Sigmoid colon (tissue), 7 donors: ENCODE data around the gene KLHL14. TPM values are rescaled to one million over a fixed set of nuclear protein-coding genes. Genes with fewer than 3 reads are reported as not detected.

Experiments
- DNase-seq: peaks from one replicate; pipeline ENCODE4 v3.0.0-alpha.2; 2019
- H3K27ac ChIP-seq, 4 donors: fragments of 200-600 bp; sonication (generic); one replicate each; pipeline ENCODE4 v1.5.1; 2016 to 2019; ENCODE audit warnings: mild to moderate bottlenecking in 1 of 4
- H3K27me3 ChIP-seq, 3 donors: fragments of 200-600 bp; sonication (generic); one replicate each; pipeline ENCODE4 v1.5.1; 2019; ENCODE audit warnings: mild to moderate bottlenecking in 1 of 3
- H3K36me3 ChIP-seq, 4 donors: fragments of 200-600 bp; sonication (generic); one replicate each; pipeline ENCODE4 v1.5.1; 2016 to 2019
- H3K4me1 ChIP-seq, 4 donors: fragments of 200-600 bp; sonication (generic); one replicate each; pipeline ENCODE4 v1.5.1; 2017 to 2019
- H3K4me3 ChIP-seq, 4 donors: fragments of 200-600 bp; sonication (generic); one replicate each; pipeline ENCODE4 v1.5.1; 2017 to 2019; ENCODE audit warnings: mild to moderate bottlenecking in 2 of 4, moderate library complexity in 1 of 4
- H3K9me3 ChIP-seq, 4 donors: fragments of 200-600 bp in 3 of 4; sonication (generic) in 3 of 4; one replicate each; pipeline versions ENCODE4 v1.5.1 to v1.6.1; 2013 to 2019
- EP300 ChIP-seq, 4 donors: sonication (generic); formaldehyde crosslinking; IDR thresholded peaks; one replicate each; pipeline ENCODE4 v1.6.1; 2017; ENCODE audit warnings: antibody characterized with exemption in 4 of 4
- POLR2A ChIP-seq, 2 donors: fragments of 450-650 bp; IDR thresholded peaks; one replicate each; pipeline ENCODE4 v1.6.1; 2016; ENCODE audit warnings: antibody characterized with exemption in 2 of 2, mild to moderate bottlenecking in 2 of 2, moderate library complexity in 2 of 2
- POLR2AphosphoS5 ChIP-seq, 4 donors: sonication (generic); formaldehyde crosslinking; IDR thresholded peaks; one replicate each; pipeline ENCODE4 v1.6.1; 2017; ENCODE audit warnings: antibody characterized with exemption in 4 of 4
- WGBS, 2 donors: extraction: QIAGEN DNeasy Blood & Tissue Kit; methylation state at CpG; one replicate each; pipeline ENCODE4 v1.1.7; 2013; 5-methylcytosine and 5-hydroxymethylcytosine counted together
- intact Hi-C: fragments of 100-400 bp; cut with DNase I; formaldehyde crosslinking; loops from one replicate; pipeline ENCODE4 v1.15.1; 2023
- polyA plus RNA-seq, 3 donors: library from polyadenylated mRNA; stranded (reverse); fragments of 200-250 nt; gene quantifications; one replicate each; pipeline ENCODE4 v1.2.3, GENCODE V29; 2013
- total RNA-seq, 4 donors: library from RNA; depleted of rRNA; stranded (reverse); fragments of >200 nt; gene quantifications; one replicate each; pipeline ENCODE4 v1.1.0, GENCODE V29; 2016
- TF ChIP-seq, protein P1 (sequence below), 4 experiments: fragments of 450-650 bp in 3 of 4; fragments of 200-600 bp in 1 of 4; IDR thresholded peaks; one replicate each; pipeline ENCODE4 v1.5.1; 2016 to 2019; ENCODE audit warnings: antibody characterized with exemption in 4 of 4, mild to moderate bottlenecking in 3 of 4, moderate library complexity in 2 of 4
- donor health status: healthy with polysubstance abuse.
- donor health status: Bipolar disorder and iron deficiency.
- donor health status: healthy.

The KLHL14 gene
- total and polyA plus RNA-seq, 7 donors: under 0.01 to 2.9 (median 0.52) TPM; not detected in 1

GRCh38 chr18:32730620-32731091, 42.2 kb downstream of the KLHL14 start:
- no peak for DNase-seq
- no peaks in the 10 kb centered on the region for H3K27me3 ChIP-seq
- intact Hi-C loops: no loop called here
- WGBS, 2 donors: 31 to 56% methylated on average over 9 of the region's 9 CpGs
- no peaks in the 10 kb centered on the region for H3K36me3 ChIP-seq
- H3K4me3 ChIP-seq: peak overlapping the region; percentile 17 to 42 (median 34)
- no peaks in the 10 kb centered on the region for H3K4me1 ChIP-seq
- no peak overlapping the region for H3K27ac ChIP-seq
- TF ChIP-seq EP300 (IDR thresholded peaks at IDR 0.05): no peak
- TF ChIP-seq POLR2A (IDR thresholded peaks at IDR 0.05): no peak
- TF ChIP-seq, protein P1, sequence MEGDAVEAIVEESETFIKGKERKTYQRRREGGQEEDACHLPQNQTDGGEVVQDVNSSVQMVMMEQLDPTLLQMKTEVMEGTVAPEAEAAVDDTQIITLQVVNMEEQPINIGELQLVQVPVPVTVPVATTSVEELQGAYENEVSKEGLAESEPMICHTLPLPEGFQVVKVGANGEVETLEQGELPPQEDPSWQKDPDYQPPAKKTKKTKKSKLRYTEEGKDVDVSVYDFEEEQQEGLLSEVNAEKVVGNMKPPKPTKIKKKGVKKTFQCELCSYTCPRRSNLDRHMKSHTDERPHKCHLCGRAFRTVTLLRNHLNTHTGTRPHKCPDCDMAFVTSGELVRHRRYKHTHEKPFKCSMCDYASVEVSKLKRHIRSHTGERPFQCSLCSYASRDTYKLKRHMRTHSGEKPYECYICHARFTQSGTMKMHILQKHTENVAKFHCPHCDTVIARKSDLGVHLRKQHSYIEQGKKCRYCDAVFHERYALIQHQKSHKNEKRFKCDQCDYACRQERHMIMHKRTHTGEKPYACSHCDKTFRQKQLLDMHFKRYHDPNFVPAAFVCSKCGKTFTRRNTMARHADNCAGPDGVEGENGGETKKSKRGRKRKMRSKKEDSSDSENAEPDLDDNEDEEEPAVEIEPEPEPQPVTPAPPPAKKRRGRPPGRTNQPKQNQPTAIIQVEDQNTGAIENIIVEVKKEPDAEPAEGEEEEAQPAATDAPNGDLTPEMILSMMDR (IDR thresholded peaks at IDR 0.05): no peak
- no peak for TF ChIP-seq POLR2AphosphoS5 (IDR thresholded peaks at IDR 0.05)
- peaks cover 0 to 2% (median 1%) of the 10 kb centered on the region in 4 donors for H3K9me3 ChIP-seq

DNA sequence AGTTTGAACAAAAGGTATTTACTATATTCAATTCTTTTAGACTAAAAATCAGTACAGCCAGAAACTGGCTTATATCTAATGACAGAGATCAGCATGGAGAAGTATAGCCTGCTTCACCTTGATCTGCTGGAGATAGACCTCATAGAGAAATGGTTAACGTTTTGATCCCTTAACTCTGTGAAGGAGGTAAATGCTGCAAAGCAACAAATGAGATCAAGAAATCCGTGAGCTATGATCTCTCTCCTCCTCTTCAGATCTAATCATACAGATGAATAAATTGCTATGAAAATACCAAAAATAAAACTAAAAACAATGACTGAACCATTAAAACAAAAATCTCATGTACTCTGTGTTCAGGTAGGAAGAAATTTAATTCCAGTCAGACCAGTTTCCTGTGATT, 42.8 kb downstream of the KLHL14 start:
- intact Hi-C loops: no loop called here
- whole genome bisulfite sequencing, 2 donors: 26 to 65% methylated on average over 2 of the region's 2 CpGs
- peaks cover 0 to 2% (median 1%) of the 10 kb centered on the region in 4 donors for H3K9me3 ChIP-seq

GRCh38 chr18:32724071-32724749, 48.6 kb downstream of the KLHL14 start:
- H3K36me3 ChIP-seq: no peaks in the 10 kb centered on the region
- WGBS, 2 donors: 72 to 78% methylated on average over 3 of the region's 3 CpGs
- H3K27ac ChIP-seq: no peak overlapping the region
- DNase-seq: no peak
- intact Hi-C loops: no loop called here
- no peaks in the 10 kb centered on the region for H3K9me3 ChIP-seq
- no peaks in the 10 kb centered on the region for H3K4me1 ChIP-seq
- H3K4me3 ChIP-seq: no peak overlapping the region
- TF ChIP-seq, protein P1 (IDR thresholded peaks at IDR 0.05): no peak
- no peak for TF ChIP-seq EP300 (IDR thresholded peaks at IDR 0.05)
- no peak for TF ChIP-seq POLR2AphosphoS5 (IDR thresholded peaks at IDR 0.05)
- no peak for TF ChIP-seq POLR2A (IDR thresholded peaks at IDR 0.05)
- no peaks in the 10 kb centered on the region for H3K27me3 ChIP-seq

More for the DNA sequence above, 42.8 kb downstream of the KLHL14 start:
- Histone ChIP-seq H3K4me1 (no peaks in the 10 kb centered on the region), H3K27ac (no peak overlapping the region), H3K4me3 (peak overlapping the region; percentile 17 to 42 (median 34)), H3K36me3 (no peaks in the 10 kb centered on the region), H3K27me3 (no peaks in the 10 kb centered on the region)
- no peak for DNase-seq
- no peak for TF ChIP-seq POLR2A (IDR thresholded peaks at IDR 0.05)
- TF ChIP-seq POLR2AphosphoS5 (IDR thresholded peaks at IDR 0.05): no peak
- TF ChIP-seq, protein P1 (IDR thresholded peaks at IDR 0.05): no peak
- no peak for TF ChIP-seq EP300 (IDR thresholded peaks at IDR 0.05)

- intact Hi-C loops: no loop called here
- DNase-seq: no peak
- no peaks in the 10 kb centered on the region for H3K27me3 ChIP-seq
- H3K27ac ChIP-seq: no peak overlapping the region
- no peaks in the 10 kb centered on the region for H3K36me3 ChIP-seq
- H3K4me1 ChIP-seq: no peaks in the 10 kb centered on the region
- 70 to 75% methylated on average over 3 of the region's 3 CpGs for WGBS, 2 donors
- no peaks in the 10 kb centered on the region for H3K9me3 ChIP-seq
- H3K4me3 ChIP-seq: no peak overlapping the region
- no peak for TF ChIP-seq POLR2A (IDR thresholded peaks at IDR 0.05)
- no peak for TF ChIP-seq POLR2AphosphoS5 (IDR thresholded peaks at IDR 0.05)
- TF ChIP-seq EP300 (IDR thresholded peaks at IDR 0.05): no peak
- TF ChIP-seq, protein P1 (IDR thresholded peaks at IDR 0.05): no peak
Observed at GRCh38 chr18:32722279-32722678, 50.5 kb downstream of the KLHL14 start.
